ENCODE measurements around the gene ANKRD12. TPM values are rescaled to one million over a fixed set of nuclear protein-coding genes. Genes with fewer than 3 reads are reported as not detected.

ANKRD12 gene
- total RNA-seq, 1 experiment from 2014 or later, result 30.7 TPM

GRCh38 chr18:9226463-9226862 lies 89.9 kb downstream of the ANKRD12 start:
- DNase-seq (ENCODE audit: low read depth, low spot score) (no peak), ATAC-seq (no peak)
- intact Hi-C loops (cut with micrococcal nuclease; ENCODE audit: unreplicated experiment) (no loop called here), in situ Hi-C loops (cut with HindIII; ENCODE audit: low pct_unique_long_range_greater_than_20kb, low sequenced_read_pairs) (no loop called here)
- Histone ChIP-seq H3K4me3 (ENCODE audit: low read depth in 2 of 2, low read length in 2 of 2) (no peak overlapping the region), H3K27ac (ENCODE audit: low read length) (no peak overlapping the region), H3K9me3 (ENCODE audit: control insufficient read depth, insufficient read depth, low read depth, low read length) (no peaks in the 10 kb centered on the region), H3K27me3 (ENCODE audit: control insufficient read depth, insufficient read depth, low read length) (no peaks in the 10 kb centered on the region), H3K4me1 (ENCODE audit: control insufficient read depth, insufficient read depth, low read length) (no peaks in the 10 kb centered on the region), H3K36me3 (ENCODE audit: control insufficient read depth, insufficient read depth, low read length) (peaks cover 8% of the 10 kb centered on the region; the same call in 1 of the 2 replicates)
- POLR2A ChIA-PET, result no interaction called here
- CTCF ChIA-PET, result no interaction called here
- BruUV-seq (replicated peaks), result no TSS peak
- TF ChIP-seq POLR2AphosphoS5 (IDR thresholded peaks at IDR 0.05; ENCODE audit: low read depth, low read length) (no peak), SIN3A (IDR thresholded peaks at IDR 0.05; ENCODE audit: borderline replicate concordance, insufficient read depth, low read depth, low read length) (no peak), TCF7L2 (IDR thresholded peaks at IDR 0.05; ENCODE audit: low read depth, low read length) (no peak), CTCF (IDR thresholded peaks at IDR 0.05) (no peak), REST (IDR thresholded peaks at IDR 0.05; ENCODE audit: insufficient read depth in 1 of 2, low read depth in 2 of 2, low read length in 1 of 2) (no peak)

GRCh38 chr18:9231852-9232486 lies 95.4 kb downstream of the ANKRD12 start:
- DNase-seq (ENCODE audit: low read depth, low spot score), result no peak
- H3K27ac ChIP-seq (ENCODE audit: low read length), result no peak overlapping the region
- CTCF ChIA-PET, result interaction anchor here (0.7 kb wide), 1 partner anchor 172 kb away, joined by 8 read pairs; no protein-coding TSS in a partner anchor
- in situ Hi-C loops (cut with HindIII; ENCODE audit: low pct_unique_long_range_greater_than_20kb, low sequenced_read_pairs) (no loop called here), intact Hi-C loops (cut with micrococcal nuclease; ENCODE audit: unreplicated experiment) (no loop called here)
- BruUV-seq (replicated peaks), result no TSS peak
- H3K27me3 ChIP-seq (ENCODE audit: control insufficient read depth, insufficient read depth, low read length), result no peaks in the 10 kb centered on the region
- no peak for ATAC-seq
- TF ChIP-seq POLR2AphosphoS5 (IDR thresholded peaks at IDR 0.05; ENCODE audit: low read depth, low read length), result no peak
- TF ChIP-seq SIN3A (IDR thresholded peaks at IDR 0.05; ENCODE audit: borderline replicate concordance, insufficient read depth, low read depth, low read length), result no peak
- TF ChIP-seq TCF7L2 (IDR thresholded peaks at IDR 0.05; ENCODE audit: low read depth, low read length), result no peak
- no peak for TF ChIP-seq REST (IDR thresholded peaks at IDR 0.05; ENCODE audit: insufficient read depth in 1 of 2, low read depth in 2 of 2, low read length in 1 of 2)
- no peak for TF ChIP-seq CTCF (IDR thresholded peaks at IDR 0.05)
- peaks cover 7% of the 10 kb centered on the region; the same call in 1 of the 2 replicates for H3K9me3 ChIP-seq (ENCODE audit: control insufficient read depth, insufficient read depth, low read depth, low read length)
- POLR2A ChIA-PET, result interaction anchor here (0.6 kb wide), 1 partner anchor 122 kb away, joined by 8 read pairs; no protein-coding TSS in a partner anchor
- no peak overlapping the region for H3K4me3 ChIP-seq (ENCODE audit: low read depth in 2 of 2, low read length in 2 of 2)
- no peaks in the 10 kb centered on the region; the same call in 1 of the 2 replicates for H3K36me3 ChIP-seq (ENCODE audit: control insufficient read depth, insufficient read depth, low read length)
- no peaks in the 10 kb centered on the region for H3K4me1 ChIP-seq (ENCODE audit: control insufficient read depth, insufficient read depth, low read length)
